Measurements from ENCODE around the gene ATP6V0E1. TPM values are rescaled to one million over a fixed set of nuclear protein-coding genes. Genes with fewer than 3 reads are reported as not detected.

The ATP6V0E1 gene
- total and polyA plus RNA-seq, 2 of the 8 experiments (the other 6 are each of a cell fraction or from before 2014, with no cell fraction given): 108 to 134 TPM

DNA sequence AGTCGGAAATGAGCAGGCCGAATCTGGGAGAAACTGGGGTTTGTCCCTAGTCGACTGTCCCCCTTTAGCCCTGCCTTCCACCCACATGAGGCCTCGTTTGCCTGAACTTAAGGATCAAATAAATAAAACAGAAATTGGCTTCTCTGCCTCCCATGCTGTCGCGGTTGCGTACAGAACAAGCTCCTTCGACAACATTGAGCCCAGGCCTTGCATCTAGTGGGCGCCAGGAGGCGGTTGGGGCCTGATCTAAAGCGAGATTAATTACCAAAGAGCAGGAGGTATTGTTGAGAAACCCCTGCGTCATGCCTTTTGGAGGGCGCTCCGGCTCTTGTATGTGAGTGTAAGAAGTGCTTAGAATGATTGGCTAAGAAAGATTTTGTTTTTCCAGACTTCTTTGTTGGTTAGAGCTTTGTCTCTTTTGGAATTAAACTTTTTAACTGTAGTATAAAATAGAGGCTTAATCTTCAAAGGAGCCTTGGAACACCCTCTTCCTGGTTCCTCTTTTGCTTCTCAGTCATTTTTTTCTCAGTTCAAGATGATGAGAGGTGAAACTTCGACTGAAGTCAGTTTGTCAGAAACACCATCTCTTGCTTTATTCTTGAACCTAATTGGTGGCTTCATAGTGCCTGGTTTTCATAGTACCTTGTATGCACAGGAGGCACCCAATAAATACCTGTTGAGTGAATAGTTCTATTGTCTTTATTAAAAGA is 828 bp downstream of the ATP6V0E1 start:
- FAIRE-seq: no peak
- Histone ChIP-seq H3K4ac (replicated peaks; ENCODE audit: insufficient read length, low read depth, low read length) (no peak overlapping the region), H3K79me1 (ENCODE audit: low read depth, low read length) (no peaks in the 10 kb centered on the region), H3K14ac (ENCODE audit: insufficient read length) (no peak overlapping the region), H4K8ac (ENCODE audit: extremely low read depth, insufficient read depth, low read length) (peak overlapping the region; percentile 97; the same call in 1 of the 2 replicates), H3K79me2 (ENCODE audit: control insufficient read depth in 1 of 2, insufficient read depth in 2 of 2, low read length in 2 of 2) (peaks cover 5 to 37% of the 10 kb centered on the region in 2 experiments), H3K9ac (replicated peaks in 1 of 4; ENCODE audit: extremely low read depth in 1 of 4, low read depth in 3 of 4, low read length in 3 of 4) (peak overlapping the region; percentile 62 to 89 (median 84)), H4K91ac (replicated peaks; ENCODE audit: insufficient read length, low read length) (no peak overlapping the region), H3K27me3 (replicated peaks in 1 of 4; ENCODE audit: control insufficient read depth in 3 of 4, extremely low read depth in 1 of 4, insufficient read depth in 3 of 4, low read length in 3 of 4) (no peaks in the 10 kb centered on the region), H3K9me3 (ENCODE audit: insufficient read depth in 2 of 2, low read depth in 1 of 2, low read length in 1 of 2) (no peaks in the 10 kb centered on the region), H2BK12ac (ENCODE audit: low read depth, low read length) (peak overlapping the region; percentile 68; the same call in 1 of the 2 replicates), H4K20me1 (replicated peaks in 1 of 2; ENCODE audit: control insufficient read depth in 1 of 2, insufficient read depth in 2 of 2, low read length in 2 of 2) (peaks cover 2% of the 10 kb centered on the region in 2 experiments), H2BK120ac (replicated peaks; ENCODE audit: low read depth, low read length) (no peak overlapping the region), H3K27ac (ENCODE audit: low read depth, low read length) (peak overlapping the region; percentile 80), H2AFZ (ENCODE audit: low read length) (0 out of 2 replicates have a peak overlapping the region, but pooled peaks have one; percentile 27), H3K56ac (replicated peaks; ENCODE audit: insufficient read length, low read depth, low read length) (no peak overlapping the region), H3K23me2 (ENCODE audit: low read depth, low read length) (peaks cover 3% of the 10 kb centered on the region; the same call in 1 of the 2 replicates), H2BK20ac (ENCODE audit: low read length) (no peak overlapping the region), H3K4me1 (replicated peaks in 1 of 4; ENCODE audit: control insufficient read depth in 3 of 4, insufficient read depth in 4 of 4, low read length in 3 of 4) (peaks cover 0 to 2% (median 0%) of the 10 kb centered on the region in 4 experiments; a peak in 4 of 7 replicates), H4K5ac (ENCODE audit: insufficient read length, low read depth, low read length) (peak overlapping the region; percentile 44), H2AK5ac (ENCODE audit: low read depth, low read length) (peak overlapping the region; percentile 3; the same call in 1 of the 2 replicates), H2BK5ac (ENCODE audit: low read depth, low read length) (peak overlapping the region; percentile 91; the same call in 1 of the 2 replicates), H3K4me2 (ENCODE audit: insufficient read depth in 1 of 2, low read depth in 2 of 2, low read length in 2 of 2) (peak overlapping the region; percentile 57 to 72), H3K18ac (ENCODE audit: extremely low read depth, low read length) (peak overlapping the region; percentile 80; the same call in 1 of the 2 replicates), H3K36me3 (ENCODE audit: control insufficient read depth in 2 of 4, insufficient read depth in 4 of 4, low read length in 3 of 4) (peaks cover 0 to 7% (median 1%) of the 10 kb centered on the region in 4 experiments; a peak in 2 of 8 replicates), H3K23ac (ENCODE audit: insufficient read length) (no peak overlapping the region), H2BK15ac (ENCODE audit: low read length) (no peak overlapping the region), H3K4me3 (ENCODE audit: extremely low read depth in 1 of 4, insufficient read depth in 2 of 4, low read depth in 3 of 4, low read length in 4 of 4) (peak overlapping the region; percentile 77 to 92 (median 88))
- ChIA-PET CTCF (ENCODE audit: partially characterized antibody) (interaction anchor here (0.7 to 1.8 kb wide), 20 partner anchors 11 to 869 kb away, joined by 3 to 6 read pairs (median 3); partner anchors contain the start of gene BNIP1), POLR2A (ENCODE audit: partially characterized antibody) (interaction anchor here (0.8 to 2.1 kb wide), 17 partner anchors 10 to 334 kb away, joined by 3 to 12 read pairs (median 4); partner anchors contain the start of genes BNIP1 and RPL26L1)
- WGBS, 2 experiments (ENCODE audit: extremely low coverage in 1 of 2, insufficient coverage in 1 of 2, insufficient read length in 1 of 2, insufficient replicate concordance in 2 of 2, low coverage in 1 of 2, low lambda C conversion rate in 2 of 2, missing lambda C conversion rate in 1 of 2): 8% methylated on average over 15 of the region's 15 CpGs; no CpG with 5 or more reads in 1 of the 2 experiments
- peak; percentile 38 to 62 for DNase-seq (ENCODE audit: low read depth in 1 of 2, low spot score in 2 of 2)
- TF ChIP-seq NRF1 (IDR thresholded peaks at IDR 0.05; ENCODE audit: low read depth, low read length) (no peak), ZNF274 (IDR thresholded peaks at IDR 0.05; ENCODE audit: borderline replicate concordance, extremely low read depth, low read length) (no peak), RXRA (IDR thresholded peaks at IDR 0.05; ENCODE audit: insufficient read depth, low read depth, low read length) (no peak), SP1 (IDR thresholded peaks at IDR 0.05; ENCODE audit: low read depth, low read length) (no peak), POLR2A (IDR thresholded peaks at IDR 0.05; ENCODE audit: control extremely low read depth in 1 of 2, low read depth in 2 of 2, low read length in 2 of 2) (peak in 1 of 2 experiments; percentile 50), PHF8 (conservative IDR thresholded peaks at IDR 0.05; ENCODE audit: low read depth, low read length) (no peak), BACH1 (IDR thresholded peaks at IDR 0.05; ENCODE audit: low read length) (peak; percentile 63), CBX8 (IDR thresholded peaks at IDR 0.05; ENCODE audit: borderline replicate concordance, low read depth, low read length) (no peak), NANOG (IDR thresholded peaks at IDR 0.05; ENCODE audit: insufficient read depth, low read depth, low read length, poor library complexity, severe bottlenecking) (no peak), KDM1A (IDR thresholded peaks at IDR 0.05; ENCODE audit: borderline replicate concordance, low read length) (no peak), CEBPB (IDR thresholded peaks at IDR 0.05; ENCODE audit: low read depth, low read length) (peak; percentile 44; the same call in 1 of the 2 replicates), POU5F1 (IDR thresholded peaks at IDR 0.05; ENCODE audit: low read depth, low read length) (no peak)
